K562 (cell line): Measurements from ENCODE around the gene TAF11L10. TPM values are rescaled to one million over a fixed set of nuclear protein-coding genes. Genes with fewer than 3 reads are reported as not detected.

Experiments used
- ATAC-seq: fragments of 200-7000 bp; cut with Tn5 transposase; 3 replicates; pipeline ENCODE4 v1.9.1; 2020; ENCODE audit warnings: moderate library complexity
- BruUV-seq: library from RNA; stranded (reverse); fragments of 400-500 nt; replicated peaks from 2 replicates; lab custom pipeline; 2021; lab: Mats Ljungman, UMichigan
- CTCF ChIA-PET: fragments of 300-600 bp; formaldehyde crosslinking; extraction: SDS; loops from one replicate; lab custom pipeline; 2021; ENCODE audit warnings: low intra/inter-chr PET ratio; lab: Yijun Ruan, JAX
- POLR2A ChIA-PET: fragments of 300-600, 350-650 bp; sonication (Branson Sonifier 250); formaldehyde crosslinking; extraction: SDS; loops from one replicate; lab custom pipeline; 2021; ENCODE audit warnings: antibody characterized with exemption, inconsistent platforms; lab: Yijun Ruan, JAX
- DNase-seq, 4 experiments: peaks; one replicate each; pipeline versions ENCODE4 v3.0.0 to v3.0.0-alpha.2; 2011 to 2018; ENCODE audit warnings: low spot score in 3 of 4, mixed read lengths in 3 of 4; ENCODE audit errors: extremely low read depth in 1 of 4
- FAIRE-seq: peaks from 2 replicates; lab custom pipeline; 2011; peaks lifted over from hg19 to GRCh38; lab: Jason Lieb, UNC
- H2AFZ ChIP-seq: 2 replicates; pipeline ENCODE4 v1.6.0; 2011; ENCODE audit warnings: low read depth, low read length, control low read depth, inconsistent platforms
- H3K27ac ChIP-seq: fragments of 200-600 bp; 3 replicates; pipeline ENCODE4 v1.8.0; 2011; ENCODE audit warnings: low read depth, mild to moderate bottlenecking, control low read depth, inconsistent platforms, low read length, moderate library complexity, mixed read lengths; ENCODE audit errors: extremely low read depth
- H3K27me3 ChIP-seq, 2 experiments: fragments of 300-600 bp in 1 of 2; 2 replicates in 1 of 2; 3 replicates in 1 of 2; pipeline versions ENCODE4 v1.6.0 to v1.8.0; 2011; ENCODE audit warnings: inconsistent platforms in 2 of 2, low read length in 2 of 2, mild to moderate bottlenecking in 1 of 2, mixed read lengths in 1 of 2, moderate library complexity in 1 of 2; ENCODE audit not compliant: control insufficient read depth in 2 of 2, insufficient read depth in 2 of 2
- H3K36me3 ChIP-seq: fragments of 300-600 bp; 3 replicates; pipeline ENCODE4 v1.8.0; 2011; ENCODE audit warnings: mild to moderate bottlenecking, low read length, inconsistent platforms; ENCODE audit not compliant: control insufficient read depth, insufficient read depth
- H3K4me1 ChIP-seq, 2 experiments: fragments of 200-600 bp in 1 of 2; replicated peaks in 1 of 2; 2 replicates in 1 of 2; 3 replicates in 1 of 2; pipeline versions ENCODE4 v1.5.1 to v1.8.0; 2011; ENCODE audit warnings: inconsistent platforms in 2 of 2, low read length in 2 of 2, mild to moderate bottlenecking in 1 of 2, mixed read lengths in 1 of 2, moderate library complexity in 1 of 2; ENCODE audit not compliant: control insufficient read depth in 2 of 2, insufficient read depth in 2 of 2
- H3K4me2 ChIP-seq: 2 replicates; pipeline ENCODE4 v1.6.1; 2011; ENCODE audit warnings: low read length, control low read depth, inconsistent platforms, mixed read lengths; ENCODE audit not compliant: insufficient read depth
- H3K4me3 ChIP-seq: fragments of 200-600 bp; sonication (generic), shearing (Covaris generic); 2 replicates; pipeline ENCODE4 v1.5.1; 2016; ENCODE audit warnings: control low read depth, inconsistent platforms
- H3K79me2 ChIP-seq: fragments of 200-600 bp; 3 replicates; pipeline ENCODE4 v1.8.0; 2011; ENCODE audit warnings: low read length, inconsistent platforms; ENCODE audit not compliant: control insufficient read depth, insufficient read depth
- H3K9ac ChIP-seq, 2 experiments: 2 replicates each; pipeline versions ENCODE4 v1.6.0 to v1.6.1; 2011; ENCODE audit warnings: low read depth in 2 of 2, low read length in 2 of 2, control low read depth in 1 of 2, inconsistent platforms in 1 of 2, mild to moderate bottlenecking in 1 of 2, mixed read lengths in 1 of 2; ENCODE audit not compliant: insufficient read depth in 1 of 2
- H3K9me1 ChIP-seq: one replicate; pipeline ENCODE4 v1.6.0; 2011; ENCODE audit warnings: inconsistent platforms, mild to moderate bottlenecking, low read length, moderate library complexity; ENCODE audit not compliant: control insufficient read depth, insufficient read depth
- H3K9me3 ChIP-seq: replicated peaks from 2 replicates; pipeline ENCODE4 v1.5.1; 2011; ENCODE audit warnings: low read depth, low read length, inconsistent platforms; ENCODE audit not compliant: control insufficient read depth, insufficient read depth
- H4K20me1 ChIP-seq: replicated peaks from 2 replicates; pipeline ENCODE4 v1.6.1; 2011; ENCODE audit warnings: low read length, inconsistent platforms, mixed read lengths; ENCODE audit not compliant: control insufficient read depth, insufficient read depth
- BACH1 ChIP-seq: fragments of 200-800 bp; sonication (Bioruptor generic); IDR thresholded peaks from 2 replicates; pipeline ENCODE4 v1.6.1; 2016; ENCODE audit warnings: missing genetic modification characterization, missing compliant biosample characterization
- DIDO1 ChIP-seq: fragments of 450-650 bp; IDR thresholded peaks from 2 replicates; pipeline ENCODE4 v1.6.1; 2016; ENCODE audit warnings: low read depth, missing biosample characterization, missing genetic modification characterization
- HMGN3 ChIP-seq: IDR thresholded peaks from 2 replicates; pipeline ENCODE4 v1.6.1; 2011; ENCODE audit warnings: borderline replicate concordance, low read depth, mild to moderate bottlenecking, mixed read lengths, low read length; ENCODE audit not compliant: insufficient read length; ENCODE audit errors: extremely low read depth
- SRSF7 ChIP-seq: fragments of 200-400 bp; formaldehyde crosslinking; optimal IDR thresholded peaks from 2 replicates; pipeline ENCODE3; 2017; ENCODE audit warnings: mild to moderate bottlenecking, low read depth, low read length
- ZNF589 ChIP-seq: fragments of 200-800 bp; sonication (Bioruptor generic); IDR thresholded peaks from 2 replicates; pipeline ENCODE4 v1.6.1; 2016; ENCODE audit warnings: low read depth, missing genetic modification characterization, missing compliant biosample characterization
- WGBS: fragments of 100-300 bp; shearing (Covaris generic); methylation state at CpG from one replicate; pipeline ENCODE4 v1.1.6; 2016; ENCODE audit warnings: low coverage, mixed read lengths; ENCODE audit not compliant: insufficient coverage; ENCODE audit errors: missing lambda C conversion rate; 5-methylcytosine and 5-hydroxymethylcytosine counted together
- in situ Hi-C: fragments of 300-500 bp; cut with MboI; formaldehyde crosslinking; loops from 4 replicates; pipeline ENCODE4 v1.15.0; 2018; ENCODE audit warnings: inconsistent platforms, mixed read lengths
- intact Hi-C: fragments of 100-400 bp; cut with micrococcal nuclease; formaldehyde crosslinking; loops from 2 replicates; pipeline ENCODE4 v1.14.2; 2022
- polyA plus RNA-seq, 8 experiments: library from polyadenylated mRNA; depleted of rRNA in 4 of 8; stranded (reverse) in 5 of 8; unstranded in 3 of 8; fragments of >200 nt; fragmentation: Nextera tagmentation in 2 of 8; fragmentation: Illumina TruSeq in 1 of 8; extraction: Ambion mirVana in 2 of 8; extraction: Trizol in 1 of 8; gene quantifications; 2 replicates each; pipeline versions ENCODE4 v1.2.1 to v1.2.3, GENCODE V29; 2011 to 2014; ENCODE audit warnings: inconsistent platforms in 1 of 8, missing spikeins in 1 of 8
- total RNA-seq, 7 experiments: library from RNA; depleted of rRNA in 6 of 7; stranded (reverse); fragments of >200 nt in 6 of 7; fragmentation: Illumina TruSeq in 2 of 7; extraction: Trizol in 2 of 7; gene quantifications; 2 replicates each; pipeline versions ENCODE4 v1.2.1 to v1.2.3, GENCODE V29; 2011 to 2021; ENCODE audit warnings: low replicate concordance in 1 of 7
- TF ChIP-seq, protein P1 (sequence below): fragments of 250-450 bp; sonication (Bioruptor Pico); IDR thresholded peaks from 2 replicates; pipeline ENCODE4 v1.4.0; 2020; ENCODE audit warnings: mild to moderate bottlenecking, moderate library complexity
- TF ChIP-seq, protein P2 (sequence below): fragments of 450-650 bp; formaldehyde crosslinking; IDR thresholded peaks from 2 replicates; pipeline ENCODE4 v1.4.0; 2022; ENCODE audit warnings: missing genetic modification characterization
- TF ChIP-seq, protein P3 (sequence below): fragments of 450-650 bp; conservative IDR thresholded peaks from 2 replicates; pipeline ENCODE4 v1.6.1; 2016; ENCODE audit warnings: missing genetic modification characterization, low read depth, mild to moderate bottlenecking, control low read depth, missing compliant biosample characterization
- TF ChIP-seq, protein P4 (sequence below): fragments of 200-800 bp; sonication (Bioruptor generic); IDR thresholded peaks from 2 replicates; pipeline ENCODE4 v1.6.1; 2017; ENCODE audit warnings: missing genetic modification characterization, missing compliant biosample characterization

TAF11L10 gene
- total and polyA plus RNA-seq, 9 of the 15 experiments (the other 6 are each of a cell fraction or from before 2014, with no cell fraction given), result 0.20 to 3.7 (median 0.41) TPM; not detected in 3

DNA sequence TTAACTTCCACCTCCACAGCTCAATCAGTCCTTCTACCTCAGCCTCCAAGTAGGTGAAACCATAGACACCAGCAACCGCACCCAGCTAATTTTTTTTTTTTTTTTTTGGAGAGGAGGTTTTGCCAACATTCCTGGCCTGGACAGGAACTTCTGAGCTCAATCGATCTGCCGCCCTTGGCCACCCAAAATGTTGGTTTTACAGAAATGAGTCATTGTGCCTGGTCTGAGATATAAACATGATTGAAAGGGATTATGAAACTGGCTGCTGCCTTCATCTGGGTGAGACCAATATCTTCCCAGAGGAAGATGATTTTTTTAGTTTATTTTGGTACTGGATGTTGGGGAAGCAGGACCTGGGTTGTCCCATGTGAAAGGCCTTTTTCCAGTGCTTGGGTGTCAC lies 21.7 kb upstream of the TAF11L10 start (continued):
- TF ChIP-seq, protein P1, sequence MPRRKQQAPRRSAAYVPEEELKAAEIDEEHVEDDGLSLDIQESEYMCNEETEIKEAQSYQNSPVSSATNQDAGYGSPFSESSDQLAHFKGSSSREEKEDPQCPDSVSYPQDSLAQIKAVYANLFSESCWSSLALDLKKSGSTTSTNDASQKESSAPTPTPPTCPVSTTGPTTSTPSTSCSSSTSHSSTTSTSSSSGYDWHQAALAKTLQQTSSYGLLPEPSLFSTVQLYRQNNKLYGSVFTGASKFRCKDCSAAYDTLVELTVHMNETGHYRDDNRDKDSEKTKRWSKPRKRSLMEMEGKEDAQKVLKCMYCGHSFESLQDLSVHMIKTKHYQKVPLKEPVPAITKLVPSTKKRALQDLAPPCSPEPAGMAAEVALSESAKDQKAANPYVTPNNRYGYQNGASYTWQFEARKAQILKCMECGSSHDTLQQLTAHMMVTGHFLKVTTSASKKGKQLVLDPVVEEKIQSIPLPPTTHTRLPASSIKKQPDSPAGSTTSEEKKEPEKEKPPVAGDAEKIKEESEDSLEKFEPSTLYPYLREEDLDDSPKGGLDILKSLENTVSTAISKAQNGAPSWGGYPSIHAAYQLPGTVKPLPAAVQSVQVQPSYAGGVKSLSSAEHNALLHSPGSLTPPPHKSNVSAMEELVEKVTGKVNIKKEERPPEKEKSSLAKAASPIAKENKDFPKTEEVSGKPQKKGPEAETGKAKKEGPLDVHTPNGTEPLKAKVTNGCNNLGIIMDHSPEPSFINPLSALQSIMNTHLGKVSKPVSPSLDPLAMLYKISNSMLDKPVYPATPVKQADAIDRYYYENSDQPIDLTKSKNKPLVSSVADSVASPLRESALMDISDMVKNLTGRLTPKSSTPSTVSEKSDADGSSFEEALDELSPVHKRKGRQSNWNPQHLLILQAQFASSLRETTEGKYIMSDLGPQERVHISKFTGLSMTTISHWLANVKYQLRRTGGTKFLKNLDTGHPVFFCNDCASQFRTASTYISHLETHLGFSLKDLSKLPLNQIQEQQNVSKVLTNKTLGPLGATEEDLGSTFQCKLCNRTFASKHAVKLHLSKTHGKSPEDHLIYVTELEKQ (CRISPR knock-in tag), result no peak
- TF ChIP-seq BACH1, result no peak

DNA sequence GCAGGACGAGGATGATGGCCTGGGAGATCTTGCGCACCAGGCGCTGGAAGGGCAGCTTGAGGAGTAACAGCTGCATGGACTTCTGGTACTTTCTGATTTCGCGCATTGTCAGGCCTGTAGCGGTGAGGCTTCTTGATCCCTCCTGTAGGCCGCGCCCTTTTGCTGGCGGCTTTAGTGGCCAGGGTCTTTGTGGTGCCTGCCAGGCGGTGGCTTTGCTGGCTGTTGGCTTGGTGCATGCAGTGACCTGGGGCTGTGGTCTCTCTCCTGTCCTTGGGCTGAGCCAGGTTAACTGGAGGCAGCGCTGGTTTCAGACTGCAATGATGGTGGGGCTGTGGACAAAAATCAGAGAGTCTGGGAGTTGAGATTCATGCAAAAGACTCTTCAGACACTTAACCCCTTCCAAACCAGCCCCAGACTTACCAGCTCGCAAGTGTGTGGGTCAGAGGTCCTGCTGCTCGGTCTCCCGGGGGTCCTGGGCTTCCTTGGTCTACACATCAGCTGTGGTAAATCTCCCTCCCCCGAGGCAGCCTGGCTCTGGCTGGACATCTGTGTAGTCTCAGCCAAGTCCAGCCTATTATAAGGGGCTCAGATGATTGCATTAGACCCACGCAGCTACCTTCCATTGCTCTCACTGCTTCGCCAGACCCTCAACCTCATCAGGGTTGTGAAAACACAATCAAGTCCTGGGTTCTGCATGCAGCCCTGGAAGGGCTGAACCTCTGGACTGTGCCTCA lies 17.4 kb upstream of the TAF11L10 start:
- no peak overlapping the region for H2AFZ ChIP-seq
- intact Hi-C loops (no loop called here), in situ Hi-C loops (no loop called here)
- H3K4me1 ChIP-seq, result no peaks in the 10 kb centered on the region
- H3K27ac ChIP-seq, result no peak overlapping the region
- H3K9ac ChIP-seq, result no peak overlapping the region
- 1% methylated on average over 17 of the region's 17 CpGs for WGBS
- no peaks in the 10 kb centered on the region for H3K36me3 ChIP-seq
- H4K20me1 ChIP-seq, result no peaks in the 10 kb centered on the region
- no peak overlapping the region for H3K4me2 ChIP-seq
- no TSS peak for BruUV-seq
- no peak for FAIRE-seq
- CTCF ChIA-PET, result no interaction called here
- no peak for ATAC-seq
- no peaks in the 10 kb centered on the region for H3K9me1 ChIP-seq
- H3K27me3 ChIP-seq, result no peaks in the 10 kb centered on the region
- H3K9me3 ChIP-seq, result no peaks in the 10 kb centered on the region
- DNase-seq, result no peak
- no peaks in the 10 kb centered on the region for H3K79me2 ChIP-seq
- no peak overlapping the region for H3K4me3 ChIP-seq
- POLR2A ChIA-PET, result no interaction called here
- TF ChIP-seq SRSF7, result no peak
- no peak for TF ChIP-seq ZNF589 (CRISPR knock-in tag)
- TF ChIP-seq, protein P2, sequence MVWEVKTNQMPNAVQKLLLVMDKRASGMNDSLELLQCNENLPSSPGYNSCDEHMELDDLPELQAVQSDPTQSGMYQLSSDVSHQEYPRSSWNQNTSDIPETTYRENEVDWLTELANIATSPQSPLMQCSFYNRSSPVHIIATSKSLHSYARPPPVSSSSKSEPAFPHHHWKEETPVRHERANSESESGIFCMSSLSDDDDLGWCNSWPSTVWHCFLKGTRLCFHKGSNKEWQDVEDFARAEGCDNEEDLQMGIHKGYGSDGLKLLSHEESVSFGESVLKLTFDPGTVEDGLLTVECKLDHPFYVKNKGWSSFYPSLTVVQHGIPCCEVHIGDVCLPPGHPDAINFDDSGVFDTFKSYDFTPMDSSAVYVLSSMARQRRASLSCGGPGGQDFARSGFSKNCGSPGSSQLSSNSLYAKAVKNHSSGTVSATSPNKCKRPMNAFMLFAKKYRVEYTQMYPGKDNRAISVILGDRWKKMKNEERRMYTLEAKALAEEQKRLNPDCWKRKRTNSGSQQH (CRISPR knock-in tag), result no peak
- no peak for TF ChIP-seq DIDO1 (tag)
- no peak for TF ChIP-seq HMGN3
- TF ChIP-seq, protein P3, sequence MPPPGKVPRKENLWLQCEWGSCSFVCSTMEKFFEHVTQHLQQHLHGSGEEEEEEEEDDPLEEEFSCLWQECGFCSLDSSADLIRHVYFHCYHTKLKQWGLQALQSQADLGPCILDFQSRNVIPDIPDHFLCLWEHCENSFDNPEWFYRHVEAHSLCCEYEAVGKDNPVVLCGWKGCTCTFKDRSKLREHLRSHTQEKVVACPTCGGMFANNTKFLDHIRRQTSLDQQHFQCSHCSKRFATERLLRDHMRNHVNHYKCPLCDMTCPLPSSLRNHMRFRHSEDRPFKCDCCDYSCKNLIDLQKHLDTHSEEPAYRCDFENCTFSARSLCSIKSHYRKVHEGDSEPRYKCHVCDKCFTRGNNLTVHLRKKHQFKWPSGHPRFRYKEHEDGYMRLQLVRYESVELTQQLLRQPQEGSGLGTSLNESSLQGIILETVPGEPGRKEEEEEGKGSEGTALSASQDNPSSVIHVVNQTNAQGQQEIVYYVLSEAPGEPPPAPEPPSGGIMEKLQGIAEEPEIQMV (tag), result no peak
- TF ChIP-seq, protein P4, sequence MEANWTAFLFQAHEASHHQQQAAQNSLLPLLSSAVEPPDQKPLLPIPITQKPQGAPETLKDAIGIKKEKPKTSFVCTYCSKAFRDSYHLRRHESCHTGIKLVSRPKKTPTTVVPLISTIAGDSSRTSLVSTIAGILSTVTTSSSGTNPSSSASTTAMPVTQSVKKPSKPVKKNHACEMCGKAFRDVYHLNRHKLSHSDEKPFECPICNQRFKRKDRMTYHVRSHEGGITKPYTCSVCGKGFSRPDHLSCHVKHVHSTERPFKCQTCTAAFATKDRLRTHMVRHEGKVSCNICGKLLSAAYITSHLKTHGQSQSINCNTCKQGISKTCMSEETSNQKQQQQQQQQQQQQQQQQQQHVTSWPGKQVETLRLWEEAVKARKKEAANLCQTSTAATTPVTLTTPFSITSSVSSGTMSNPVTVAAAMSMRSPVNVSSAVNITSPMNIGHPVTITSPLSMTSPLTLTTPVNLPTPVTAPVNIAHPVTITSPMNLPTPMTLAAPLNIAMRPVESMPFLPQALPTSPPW (CRISPR knock-in tag), result no peak
